H1 (cell line): ENCODE measurements around the gene SPINDOC. TPM values are rescaled to one million over a fixed set of nuclear protein-coding genes. Genes with fewer than 3 reads are reported as not detected.

Source experiments
- CHD7 ChIP-seq: fragments of 300-600 bp; sonication (generic); IDR thresholded peaks from 2 replicates; pipeline ENCODE4 v1.7.1; 2012; ENCODE audit warnings: low read length, moderate library complexity, mild to moderate bottlenecking, inconsistent platforms; ENCODE audit not compliant: insufficient replicate concordance
- HDAC2 ChIP-seq, 2 experiments: fragments of 300-600 bp in 1 of 2; sonication (generic) in 1 of 2; IDR thresholded peaks; 2 replicates each; pipeline ENCODE4 v1.6.1; 2011 to 2012; ENCODE audit warnings: low read depth in 2 of 2, low read length in 2 of 2, mild to moderate bottlenecking in 2 of 2, moderate library complexity in 2 of 2, borderline replicate concordance in 1 of 2, inconsistent platforms in 1 of 2
- JUND ChIP-seq: IDR thresholded peaks from 2 replicates; pipeline ENCODE4 v1.6.1; 2011; ENCODE audit warnings: mild to moderate bottlenecking, improper control_type of control experiment, low read length
- KDM5A ChIP-seq: fragments of 200-600 bp; IDR thresholded peaks from 2 replicates; pipeline ENCODE4 v1.7.1; 2012; ENCODE audit warnings: mild to moderate bottlenecking, low read length, inconsistent platforms, mixed read lengths
- SP1 ChIP-seq: IDR thresholded peaks from 2 replicates; pipeline ENCODE4 v1.6.1; 2011; ENCODE audit warnings: low read depth, low read length
- SUZ12 ChIP-seq: fragments of 200-600 bp; sonication (generic); IDR thresholded peaks from 2 replicates; pipeline ENCODE4 v1.6.1; 2012; ENCODE audit warnings: mild to moderate bottlenecking, inconsistent platforms, low read length, moderate library complexity, mixed read lengths
- polyA plus RNA-seq, 7 experiments: library from polyadenylated mRNA; depleted of rRNA in 3 of 7; stranded (reverse) in 5 of 7; unstranded in 2 of 7; fragments of >200 nt in 5 of 7; fragments of 200-250 nt in 2 of 7; gene quantifications; 1 replicate in 5 of 7; 2 replicates in 1 of 7; 4 replicates in 1 of 7; pipeline versions ENCODE4 v1.2.1 to v1.2.3, GENCODE V29; 2011 to 2013; ENCODE audit warnings: missing spikeins in 2 of 7, mixed read lengths in 2 of 7
- total RNA-seq: library from RNA; stranded (reverse); fragmentation: NEBNext Ultra II Directional; extraction: Animal tissue kit (Norgen Biotek cat#: 25700); gene quantifications from 2 replicates; pipeline ENCODE4 v1.2.1, GENCODE V29; 2021
- TF ChIP-seq, protein P1 (sequence below): IDR thresholded peaks from 2 replicates; pipeline ENCODE4 v1.6.1; 2011; ENCODE audit warnings: low read length, improper control_type of control experiment
- TF ChIP-seq, protein P2 (sequence below): IDR thresholded peaks from 2 replicates; pipeline ENCODE4 v1.6.1; 2012; ENCODE audit warnings: low read length, inconsistent platforms

The SPINDOC gene
- total and polyA plus RNA-seq, 2 of the 8 experiments (the other 6 are each of a cell fraction or from before 2014, with no cell fraction given): 78.7 to 99.7 TPM

- TF ChIP-seq CHD7: no peak
- TF ChIP-seq, protein P1, sequence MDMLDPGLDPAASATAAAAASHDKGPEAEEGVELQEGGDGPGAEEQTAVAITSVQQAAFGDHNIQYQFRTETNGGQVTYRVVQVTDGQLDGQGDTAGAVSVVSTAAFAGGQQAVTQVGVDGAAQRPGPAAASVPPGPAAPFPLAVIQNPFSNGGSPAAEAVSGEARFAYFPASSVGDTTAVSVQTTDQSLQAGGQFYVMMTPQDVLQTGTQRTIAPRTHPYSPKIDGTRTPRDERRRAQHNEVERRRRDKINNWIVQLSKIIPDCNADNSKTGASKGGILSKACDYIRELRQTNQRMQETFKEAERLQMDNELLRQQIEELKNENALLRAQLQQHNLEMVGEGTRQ: no peak
- no peak for TF ChIP-seq SP1
- no peak for TF ChIP-seq HDAC2 (IDR thresholded peaks at IDR 0.05; ENCODE audit: borderline replicate concordance in 1 of 2, low read depth in 2 of 2, low read length in 2 of 2)
- TF ChIP-seq JUND: no peak
- no peak for TF ChIP-seq SUZ12
- TF ChIP-seq, protein P2, sequence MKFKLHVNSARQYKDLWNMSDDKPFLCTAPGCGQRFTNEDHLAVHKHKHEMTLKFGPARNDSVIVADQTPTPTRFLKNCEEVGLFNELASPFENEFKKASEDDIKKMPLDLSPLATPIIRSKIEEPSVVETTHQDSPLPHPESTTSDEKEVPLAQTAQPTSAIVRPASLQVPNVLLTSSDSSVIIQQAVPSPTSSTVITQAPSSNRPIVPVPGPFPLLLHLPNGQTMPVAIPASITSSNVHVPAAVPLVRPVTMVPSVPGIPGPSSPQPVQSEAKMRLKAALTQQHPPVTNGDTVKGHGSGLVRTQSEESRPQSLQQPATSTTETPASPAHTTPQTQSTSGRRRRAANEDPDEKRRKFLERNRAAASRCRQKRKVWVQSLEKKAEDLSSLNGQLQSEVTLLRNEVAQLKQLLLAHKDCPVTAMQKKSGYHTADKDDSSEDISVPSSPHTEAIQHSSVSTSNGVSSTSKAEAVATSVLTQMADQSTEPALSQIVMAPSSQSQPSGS: no peak
- TF ChIP-seq KDM5A: no peak
These were observed 38.1 kb downstream of the SPINDOC start (continued) for GRCh38 chr11:63851364-63851763.
